KMS-11 (cell line): ENCODE measurements around the gene CRNN.

Experiments
- H2AFZ ChIP-seq: fragments of 200-600 bp; sonication (generic); 2 replicates; pipeline ENCODE4 v1.6.1; 2016; ENCODE audit warnings: antibody characterized with exemption, mixed run types, low read depth
- H3K27ac ChIP-seq: fragments of 200-600 bp; sonication (generic); 2 replicates; pipeline ENCODE4 v1.6.1; 2016; ENCODE audit warnings: mild to moderate bottlenecking, mixed run types
- H3K27me3 ChIP-seq: fragments of 200-600 bp; sonication (generic); 2 replicates; pipeline ENCODE4 v1.6.1; 2017; ENCODE audit warnings: mild to moderate bottlenecking, low read depth, mixed run types, moderate library complexity; ENCODE audit not compliant: insufficient read depth
- H3K36me3 ChIP-seq: fragments of 200-600 bp; sonication (generic); 2 replicates; pipeline ENCODE4 v1.6.1; 2017; ENCODE audit warnings: mild to moderate bottlenecking, mixed run types; ENCODE audit not compliant: insufficient read depth
- H3K4me1 ChIP-seq: fragments of 200-600 bp; sonication (generic); 2 replicates; pipeline ENCODE4 v1.6.1; 2016; ENCODE audit warnings: mild to moderate bottlenecking, low read depth, mixed run types; ENCODE audit not compliant: poor library complexity, severe bottlenecking
- H3K4me2 ChIP-seq: fragments of 200-600 bp; sonication (generic); 2 replicates; pipeline ENCODE4 v1.7.0; 2016; ENCODE audit warnings: mild to moderate bottlenecking, mixed run types
- H3K4me3 ChIP-seq: fragments of 200-600 bp; sonication (generic); IDR thresholded peaks from 2 replicates; pipeline ENCODE4 v1.6.1; 2017; ENCODE audit warnings: low read depth, low read length, mixed read lengths; ENCODE audit not compliant: insufficient read depth
- H3K79me2 ChIP-seq: fragments of 200-600 bp; sonication (generic); 2 replicates; pipeline ENCODE4 v1.6.1; 2016; ENCODE audit warnings: low read depth, mixed run types; ENCODE audit not compliant: insufficient read depth
- H3K9ac ChIP-seq: fragments of 200-600 bp; sonication (generic); 2 replicates; pipeline ENCODE4 v1.6.1; 2016; ENCODE audit warnings: mild to moderate bottlenecking, mixed run types
- H4K20me1 ChIP-seq: fragments of 200-600 bp; sonication (generic); 2 replicates; pipeline ENCODE4 v1.6.1; 2016; ENCODE audit warnings: mild to moderate bottlenecking, mixed run types; ENCODE audit not compliant: insufficient read depth
- TF ChIP-seq, protein P1 (sequence below): fragments of 200-600 bp; sonication (generic); conservative IDR thresholded peaks from 2 replicates; pipeline ENCODE4 v1.6.1; 2017; ENCODE audit warnings: low read depth, mild to moderate bottlenecking, antibody characterized with exemption, low read length, moderate library complexity, mixed read lengths

Gene CRNN

DNA sequence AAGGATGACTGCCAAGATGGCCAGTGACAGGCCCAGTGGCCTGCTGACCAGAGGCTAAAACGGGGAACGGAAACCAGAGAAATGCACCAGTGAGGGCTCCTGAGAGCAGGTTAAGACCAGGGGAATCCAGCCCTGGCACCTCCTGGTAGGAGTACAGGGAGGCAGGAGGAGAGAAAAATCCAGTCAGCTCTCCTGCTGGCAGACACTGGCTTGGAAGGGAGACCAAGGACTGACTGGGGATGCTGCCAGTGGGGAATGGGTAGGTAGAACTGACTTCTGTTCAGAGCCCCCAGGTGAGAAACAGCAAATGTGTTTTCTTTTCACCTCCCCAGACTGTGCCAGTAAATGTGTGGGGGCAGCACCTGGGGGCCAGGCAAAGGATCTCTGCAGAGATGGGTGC lies 27.7 kb upstream of the CRNN start:
- H3K79me2 ChIP-seq = no peaks in the 10 kb centered on the region

DNA sequence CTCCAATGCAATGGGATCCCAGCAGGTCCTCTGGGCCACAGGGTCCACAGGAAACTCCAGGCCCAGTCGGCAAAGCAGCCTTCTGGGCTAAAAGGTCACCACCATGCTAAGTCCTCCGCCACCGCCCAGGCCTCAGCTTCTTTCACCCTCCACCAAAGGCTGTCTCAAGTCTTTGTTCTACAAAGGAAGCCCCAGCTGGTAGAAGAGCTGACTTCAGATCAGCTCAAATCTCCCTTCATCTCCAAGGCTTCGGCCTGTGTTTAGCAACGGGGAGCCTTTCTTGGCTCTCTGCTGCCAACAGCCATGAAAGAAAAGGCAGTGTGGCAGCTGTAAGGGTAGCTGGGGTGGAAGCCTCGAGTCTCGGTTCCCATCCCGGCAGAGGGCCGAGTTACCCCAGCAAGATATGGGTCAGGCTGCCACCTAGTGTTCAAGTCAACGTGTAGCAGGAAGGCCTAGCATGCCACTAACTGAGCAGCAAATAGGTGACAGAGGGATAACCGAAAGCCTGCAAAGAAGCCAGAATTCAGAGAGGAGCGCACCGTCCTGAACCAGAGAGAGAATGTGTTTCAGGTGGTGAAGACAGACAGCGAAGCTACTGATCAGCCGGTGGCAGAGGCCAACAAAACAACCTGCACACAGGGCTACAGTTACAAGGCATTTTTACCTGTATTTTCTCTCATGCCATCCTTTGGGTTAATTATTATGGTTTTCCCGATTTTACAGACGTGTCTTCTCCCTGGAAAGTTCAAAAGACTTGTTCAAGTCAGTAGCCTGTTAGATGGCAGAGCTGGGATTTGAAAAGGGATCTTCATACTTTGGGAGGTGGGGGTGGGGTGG lies 26.8 kb upstream of the CRNN start:
- peak overlapping the region; percentile 75 for H2AFZ ChIP-seq
- peaks cover 33% of the 10 kb centered on the region for H3K4me1 ChIP-seq
- H3K4me3 ChIP-seq = peak overlapping the region; percentile 82
- no peaks in the 10 kb centered on the region for H3K36me3 ChIP-seq
- peak overlapping the region; percentile 55 for H3K4me2 ChIP-seq
- H3K27me3 ChIP-seq = no peaks in the 10 kb centered on the region
- TF ChIP-seq, protein P1, sequence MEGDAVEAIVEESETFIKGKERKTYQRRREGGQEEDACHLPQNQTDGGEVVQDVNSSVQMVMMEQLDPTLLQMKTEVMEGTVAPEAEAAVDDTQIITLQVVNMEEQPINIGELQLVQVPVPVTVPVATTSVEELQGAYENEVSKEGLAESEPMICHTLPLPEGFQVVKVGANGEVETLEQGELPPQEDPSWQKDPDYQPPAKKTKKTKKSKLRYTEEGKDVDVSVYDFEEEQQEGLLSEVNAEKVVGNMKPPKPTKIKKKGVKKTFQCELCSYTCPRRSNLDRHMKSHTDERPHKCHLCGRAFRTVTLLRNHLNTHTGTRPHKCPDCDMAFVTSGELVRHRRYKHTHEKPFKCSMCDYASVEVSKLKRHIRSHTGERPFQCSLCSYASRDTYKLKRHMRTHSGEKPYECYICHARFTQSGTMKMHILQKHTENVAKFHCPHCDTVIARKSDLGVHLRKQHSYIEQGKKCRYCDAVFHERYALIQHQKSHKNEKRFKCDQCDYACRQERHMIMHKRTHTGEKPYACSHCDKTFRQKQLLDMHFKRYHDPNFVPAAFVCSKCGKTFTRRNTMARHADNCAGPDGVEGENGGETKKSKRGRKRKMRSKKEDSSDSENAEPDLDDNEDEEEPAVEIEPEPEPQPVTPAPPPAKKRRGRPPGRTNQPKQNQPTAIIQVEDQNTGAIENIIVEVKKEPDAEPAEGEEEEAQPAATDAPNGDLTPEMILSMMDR = peak; percentile 100
- H3K79me2 ChIP-seq = no peaks in the 10 kb centered on the region
- no peak overlapping the region for H3K9ac ChIP-seq
- H4K20me1 ChIP-seq = no peaks in the 10 kb centered on the region
- H3K27ac ChIP-seq = no peak overlapping the region; the same call in 1 of the 2 replicates

More for the DNA sequence above, 27.7 kb upstream of the CRNN start:
- no peak overlapping the region for H3K9ac ChIP-seq
- peak overlapping the region; percentile 51 for H3K4me3 ChIP-seq
- no peaks in the 10 kb centered on the region for H4K20me1 ChIP-seq
- peak overlapping the region; percentile 75 for H2AFZ ChIP-seq
- peak overlapping the region; percentile 55; the same call in 1 of the 2 replicates for H3K4me2 ChIP-seq
- H3K27ac ChIP-seq = no peak overlapping the region
- no peaks in the 10 kb centered on the region for H3K27me3 ChIP-seq
- H3K36me3 ChIP-seq = no peaks in the 10 kb centered on the region
- TF ChIP-seq, protein P1 = no peak
- peaks cover 42% of the 10 kb centered on the region for H3K4me1 ChIP-seq

DNA sequence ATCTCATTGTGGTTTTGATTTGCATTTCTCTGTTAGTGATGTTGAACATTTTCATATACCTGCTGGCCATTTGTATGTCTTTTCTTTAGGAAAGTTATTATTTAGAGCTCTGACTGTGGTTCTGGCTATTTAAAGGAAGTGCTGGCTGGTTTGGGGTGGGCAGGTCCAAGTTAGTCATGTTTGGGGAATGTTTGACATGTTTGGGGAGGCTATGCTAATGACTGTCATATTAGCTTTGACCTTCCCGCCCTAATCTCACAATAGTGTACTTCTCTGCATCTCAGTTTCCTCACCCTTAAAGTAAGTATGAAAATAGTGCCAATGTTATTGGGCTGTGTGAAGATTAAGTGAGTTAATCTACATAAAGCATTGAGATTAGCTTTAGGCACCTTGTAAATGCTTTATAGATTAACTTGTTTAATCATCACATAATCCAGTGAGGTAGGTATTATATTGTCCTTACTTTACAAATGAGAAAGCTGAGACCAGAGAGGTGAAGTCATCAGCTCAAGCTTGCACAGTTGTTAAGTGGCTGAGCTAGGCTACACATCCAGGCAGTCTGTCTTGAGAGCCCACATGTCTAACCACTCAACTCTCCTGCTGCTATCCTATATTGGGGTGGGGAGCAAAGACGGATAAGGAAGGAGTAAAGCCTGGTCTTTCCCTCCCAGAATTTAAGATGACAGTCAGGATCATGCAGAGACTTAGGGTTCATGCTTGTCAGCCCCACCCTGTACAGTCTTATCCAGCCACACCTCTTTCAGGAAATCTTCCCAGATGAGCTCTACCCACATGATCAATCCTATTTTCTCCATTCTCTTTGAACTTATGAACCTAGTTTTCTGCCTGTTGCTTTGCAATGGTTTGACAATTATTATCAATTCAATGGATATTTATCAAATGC lies 22.8 kb upstream of the CRNN start:
- Histone ChIP-seq H4K20me1 (no peaks in the 10 kb centered on the region), H3K27me3 (no peaks in the 10 kb centered on the region), H3K27ac (no peak overlapping the region), H3K79me2 (no peaks in the 10 kb centered on the region), H3K4me3 (no peak overlapping the region), H2AFZ (no peak overlapping the region), H3K4me2 (no peak overlapping the region), H3K9ac (no peak overlapping the region), H3K4me1 (peaks cover 19% of the 10 kb centered on the region), H3K36me3 (no peaks in the 10 kb centered on the region)
- TF ChIP-seq, protein P1 = no peak

DNA sequence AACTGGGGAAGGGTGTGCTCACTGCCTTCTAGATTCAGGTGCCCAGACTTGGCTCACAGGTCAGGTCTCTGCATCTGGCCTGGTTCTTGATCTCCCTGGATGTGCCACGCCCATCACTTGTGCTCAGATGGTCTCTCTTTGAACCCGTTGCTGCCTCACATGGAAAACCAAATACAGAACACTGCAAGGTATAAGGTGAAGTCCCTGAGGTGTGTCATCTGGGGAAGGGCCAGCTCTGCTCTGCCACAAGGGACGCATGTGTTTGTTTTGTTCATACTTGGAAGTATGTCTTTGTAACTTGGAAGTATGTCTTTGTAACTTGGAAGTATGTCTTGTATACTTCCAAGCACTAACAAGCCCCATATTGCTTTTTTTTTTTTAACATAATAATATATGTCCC lies 13.4 kb upstream of the CRNN start:
- Histone ChIP-seq H3K79me2 (no peaks in the 10 kb centered on the region), H3K27me3 (no peaks in the 10 kb centered on the region), H3K9ac (no peak overlapping the region), H2AFZ (no peak overlapping the region), H3K36me3 (no peaks in the 10 kb centered on the region), H3K27ac (no peak overlapping the region), H3K4me1 (no peaks in the 10 kb centered on the region), H3K4me2 (no peak overlapping the region), H4K20me1 (no peaks in the 10 kb centered on the region), H3K4me3 (no peak overlapping the region)
- TF ChIP-seq, protein P1 = no peak
